SHP77 treated with DMSO at 0.1 percent for 48 hours (cell line): ENCODE data around the gene GAS7.
"Not testable (repeated sequence)": the region's sequence is repeated elsewhere in the genome, so short reads cannot be mapped to it uniquely, and the experiment has no call there.

ENCODE experiments used
- DNase-seq: peaks from one replicate; lab custom pipeline; 2025; lab: John Stamatoyannopoulos, UW

The GAS7 gene

GRCh38 chr17:9942885-9943284 lies 255.5 kb downstream of the GAS7 start:
- DNase-seq, result no peak

- DNase-seq, result no peak
These were observed 257.1 kb downstream of the GAS7 start for GRCh38 chr17:9941305-9941704.

GRCh38 chr17:9940841-9941240 lies 257.6 kb downstream of the GAS7 start:
- DNase-seq, result no peak

GRCh38 chr17:9938764-9939163 lies 259.6 kb downstream of the GAS7 start:
- no peak for DNase-seq

- DNase-seq, result no peak
These were observed 260.5 kb downstream of the GAS7 start for GRCh38 chr17:9937901-9938300.

- DNase-seq, result no peak
These were observed 261.1 kb downstream of the GAS7 start for GRCh38 chr17:9937241-9937761.

GRCh38 chr17:9936095-9936494 lies 262.3 kb downstream of the GAS7 start:
- no peak for DNase-seq

- no peak for DNase-seq
These were observed 263.0 kb downstream of the GAS7 start for GRCh38 chr17:9935408-9935807.

- no peak for DNase-seq
These were observed 264.1 kb downstream of the GAS7 start for GRCh38 chr17:9934331-9934730.

GRCh38 chr17:9932491-9932890 lies 265.9 kb downstream of the GAS7 start:
- no peak for DNase-seq

GRCh38 chr17:9931144-9931741 lies 267.2 kb downstream of the GAS7 start:
- DNase-seq, result no peak

- no peak for DNase-seq
These were observed 268.5 kb downstream of the GAS7 start for GRCh38 chr17:9929871-9930270.

GRCh38 chr17:9928601-9929333 lies 269.6 kb downstream of the GAS7 start:
- peak; percentile 27 for DNase-seq

GRCh38 chr17:9926150-9926804 lies 272.1 kb downstream of the GAS7 start:
- DNase-seq, result no peak

GRCh38 chr17:9925457-9925856 lies 272.9 kb downstream of the GAS7 start:
- DNase-seq, result no peak

GRCh38 chr17:9924735-9925191 lies 273.6 kb downstream of the GAS7 start:
- peak; percentile 30 for DNase-seq

- DNase-seq, result no peak
These were observed 276.2 kb downstream of the GAS7 start for GRCh38 chr17:9922012-9922848.

- not testable (repeated sequence) for DNase-seq
These were observed 277.2 kb downstream of the GAS7 start for GRCh38 chr17:9921216-9921615.

GRCh38 chr17:9918804-9919352 lies 279.5 kb downstream of the GAS7 start:
- no peak for DNase-seq

- DNase-seq, result no peak
These were observed 280.1 kb downstream of the GAS7 start for GRCh38 chr17:9918352-9918751.

- DNase-seq, result no peak
These were observed 280.6 kb downstream of the GAS7 start for GRCh38 chr17:9917801-9918200.

GRCh38 chr17:9917131-9917530 lies 281.3 kb downstream of the GAS7 start:
- no peak for DNase-seq
